NCI-H226 (cell line): ENCODE measurements around the gene SLC6A2.

Experiments used
- DNase-seq: peaks from one replicate; pipeline ENCODE4 v3.0.0-alpha.2; 2015

SLC6A2 gene

GRCh38 chr16:55678161-55678821, 22.5 kb downstream of the SLC6A2 start:
- no peak for DNase-seq

GRCh38 chr16:55682086-55682485, 26.3 kb downstream of the SLC6A2 start:
- no peak for DNase-seq

GRCh38 chr16:55685973-55686372, 30.2 kb downstream of the SLC6A2 start:
- no peak for DNase-seq

- DNase-seq = no peak
These were observed 30.9 kb downstream of the SLC6A2 start for GRCh38 chr16:55686671-55687070.

- no peak for DNase-seq
These were observed 32.0 kb downstream of the SLC6A2 start for GRCh38 chr16:55687802-55688201.

GRCh38 chr16:55690841-55691240, 35.1 kb downstream of the SLC6A2 start:
- no peak for DNase-seq

- no peak for DNase-seq
These were observed 36.0 kb downstream of the SLC6A2 start for GRCh38 chr16:55691771-55692170.

GRCh38 chr16:55695595-55695994, 39.8 kb downstream of the SLC6A2 start:
- DNase-seq = no peak

GRCh38 chr16:55697867-55698266, 42.1 kb downstream of the SLC6A2 start:
- DNase-seq = no peak

- no peak for DNase-seq
These were observed 42.5 kb downstream of the SLC6A2 start for GRCh38 chr16:55698331-55698730.

- no peak for DNase-seq
These were observed 43.2 kb downstream of the SLC6A2 start for GRCh38 chr16:55698946-55699345.

GRCh38 chr16:55699616-55700015, 43.8 kb downstream of the SLC6A2 start:
- DNase-seq = no peak

- DNase-seq = no peak
These were observed 44.3 kb downstream of the SLC6A2 start for GRCh38 chr16:55700067-55700466.

- DNase-seq = no peak
These were observed 45.2 kb downstream of the SLC6A2 start for GRCh38 chr16:55700961-55701360.

- DNase-seq = no peak
These were observed 45.9 kb downstream of the SLC6A2 start for GRCh38 chr16:55701442-55702319.

GRCh38 chr16:55703003-55704001, 47.5 kb downstream of the SLC6A2 start:
- DNase-seq = no peak

- no peak for DNase-seq
These were observed 51.1 kb downstream of the SLC6A2 start for GRCh38 chr16:55706739-55707384.

GRCh38 chr16:55709801-55710200, 54.0 kb downstream of the SLC6A2 start:
- DNase-seq = no peak

GRCh38 chr16:55710466-55710865, 54.7 kb downstream of the SLC6A2 start:
- DNase-seq = no peak

- no peak for DNase-seq
These were observed 56.4 kb downstream of the SLC6A2 start for GRCh38 chr16:55711959-55712876.

GRCh38 chr16:55713103-55713502, 57.3 kb downstream of the SLC6A2 start:
- no peak for DNase-seq
